ENCODE measurements around the gene PSMA2. TPM values are rescaled to one million over a fixed set of nuclear protein-coding genes. Genes with fewer than 3 reads are reported as not detected.

PSMA2 gene
- polyA plus RNA-seq, 1 of the 3 experiments (the other 2 are of a cell fraction), result 101 TPM

GRCh38 chr7:42878303-42878702, 53.7 kb downstream of the PSMA2 start (continued):
- TF ChIP-seq NRF1 (IDR thresholded peaks at IDR 0.05; ENCODE audit: low read depth, low read length) (no peak), FOXJ3 (CRISPR knock-in tag; IDR thresholded peaks at IDR 0.05) (no peak), EZH2phosphoT487 (IDR thresholded peaks at IDR 0.05; ENCODE audit: borderline replicate concordance, low read depth) (no peak), CTCF (IDR thresholded peaks at IDR 0.05) (no peak), MXI1 (IDR thresholded peaks at IDR 0.05; ENCODE audit: low read depth, low read length) (no peak), SMC3 (IDR thresholded peaks at IDR 0.05; ENCODE audit: low read depth, low read length) (no peak)

- no peak overlapping the region for H3K9ac ChIP-seq
- no peak overlapping the region for H3K4me3 ChIP-seq (ENCODE audit: low read depth in 2 of 2, low read length in 1 of 2)
- no peaks in the 10 kb centered on the region for H3K9me2 ChIP-seq
- H3K9me3 ChIP-seq, result no peaks in the 10 kb centered on the region
- H2AFZ ChIP-seq (ENCODE audit: low read depth), result no peak overlapping the region
- H3K79me2 ChIP-seq (ENCODE audit: insufficient read depth), result no peaks in the 10 kb centered on the region
- ChIA-PET CTCF (interaction anchor here (0.6 to 3.3 kb wide), 11 partner anchors 10 to 937 kb away, joined by 3 to 39 read pairs (median 13); no protein-coding TSS in a partner anchor), POLR2A (interaction anchor here (0.8 kb wide), 1 partner anchor 10 kb away, joined by 4 read pairs; no protein-coding TSS in a partner anchor)
- no peak for DNase-seq
- no peaks in the 10 kb centered on the region for H3F3A ChIP-seq (replicated peaks; ENCODE audit: insufficient read depth)
- H3K27me3 ChIP-seq (ENCODE audit: insufficient read depth), result peaks cover 9% of the 10 kb centered on the region; the same call in 1 of the 2 replicates
- H3K36me3 ChIP-seq (replicated peaks in 1 of 2; ENCODE audit: control insufficient read depth in 1 of 2, insufficient read depth in 2 of 2, low read length in 1 of 2), result no peaks in the 10 kb centered on the region
- WGBS (ENCODE audit: low lambda C conversion rate), result 0% methylated on average over 2 of the region's 2 CpGs
- no peak overlapping the region for H3K27ac ChIP-seq (ENCODE audit: low read depth in 2 of 2, low read length in 1 of 2)
- no peaks in the 10 kb centered on the region for H4K20me1 ChIP-seq (ENCODE audit: insufficient read depth)
- no peak overlapping the region for H3K4me2 ChIP-seq
- TF ChIP-seq TAF1 (IDR thresholded peaks at IDR 0.05; ENCODE audit: borderline replicate concordance, low read depth, low read length) (no peak), NRF1 (IDR thresholded peaks at IDR 0.05; ENCODE audit: low read depth, low read length) (no peak)
- no peaks in the 10 kb centered on the region for H3K4me1 ChIP-seq (ENCODE audit: control insufficient read depth in 1 of 2, insufficient read depth in 2 of 2, low read depth in 1 of 2, low read length in 1 of 2)
These were observed 54.1 kb downstream of the PSMA2 start for GRCh38 chr7:42877862-42878261.

GRCh38 chr7:42876182-42877068, 55.5 kb downstream of the PSMA2 start:
- Histone ChIP-seq H3K9me2 (no peaks in the 10 kb centered on the region), H3K4me1 (ENCODE audit: control insufficient read depth in 1 of 2, insufficient read depth in 2 of 2, low read depth in 1 of 2, low read length in 1 of 2) (no peaks in the 10 kb centered on the region), H3K4me2 (no peak overlapping the region), H2AFZ (ENCODE audit: low read depth) (no peak overlapping the region), H3K27me3 (ENCODE audit: insufficient read depth) (peaks cover 9% of the 10 kb centered on the region; the same call in 1 of the 2 replicates), H3K9ac (no peak overlapping the region), H3K36me3 (replicated peaks in 1 of 2; ENCODE audit: control insufficient read depth in 1 of 2, insufficient read depth in 2 of 2, low read length in 1 of 2) (no peaks in the 10 kb centered on the region), H3F3A (replicated peaks; ENCODE audit: insufficient read depth) (no peaks in the 10 kb centered on the region), H4K20me1 (ENCODE audit: insufficient read depth) (no peaks in the 10 kb centered on the region), H3K79me2 (ENCODE audit: insufficient read depth) (no peaks in the 10 kb centered on the region), H3K4me3 (ENCODE audit: low read depth in 2 of 2, low read length in 1 of 2) (no peak overlapping the region), H3K9me3 (no peaks in the 10 kb centered on the region), H3K27ac (ENCODE audit: low read depth in 2 of 2, low read length in 1 of 2) (no peak overlapping the region)
- POLR2A ChIA-PET, result no interaction called here
- peak; percentile 73 for DNase-seq
- WGBS (ENCODE audit: low lambda C conversion rate), result 12% methylated on average over 5 of the region's 5 CpGs
- CTCF ChIA-PET, result interaction anchor here (0.7 to 3.3 kb wide), 30 partner anchors 9 to 1060 kb away, joined by 3 to 39 read pairs (median 4); no protein-coding TSS in a partner anchor
- no peak for TF ChIP-seq USF2 (IDR thresholded peaks at IDR 0.05; ENCODE audit: borderline replicate concordance, low read depth, low read length)
- no peak for TF ChIP-seq POLR2AphosphoS5 (IDR thresholded peaks at IDR 0.05; ENCODE audit: low read depth, low read length)
- TF ChIP-seq FOSL2 (IDR thresholded peaks at IDR 0.05; ENCODE audit: borderline replicate concordance, low read depth), result no peak
- TF ChIP-seq RAD21 (IDR thresholded peaks at IDR 0.05; ENCODE audit: low read length), result peak; percentile 64
- TF ChIP-seq JUND (IDR thresholded peaks at IDR 0.05), result no peak
- no peak for TF ChIP-seq REST (IDR thresholded peaks at IDR 0.05; ENCODE audit: low read depth, low read length)
- TF ChIP-seq TCF12 (IDR thresholded peaks at IDR 0.05), result no peak
- TF ChIP-seq CHD2 (IDR thresholded peaks at IDR 0.05; ENCODE audit: low read length, partially characterized antibody), result peak; percentile 24
- peak; percentile 94 for TF ChIP-seq CTCF (IDR thresholded peaks at IDR 0.05)

All from SK-N-SH (cell line).